DOHH2 (cell line): ENCODE data around the gene SEC16A.

Source experiments
- H3F3A ChIP-seq: fragments of 200-600 bp; sonication (generic), shearing (Covaris generic); 2 replicates; pipeline ENCODE4 v1.6.0; 2016; ENCODE audit warnings: antibody characterized with exemption, mild to moderate bottlenecking; ENCODE audit not compliant: control insufficient read depth, insufficient read depth
- H3K27ac ChIP-seq: fragments of 200-600 bp; sonication (generic); 2 replicates; pipeline ENCODE4 v1.5.1; 2014; ENCODE audit warnings: low read depth, mild to moderate bottlenecking, low read length, moderate library complexity
- H3K27me3 ChIP-seq: fragments of 200-600 bp; sonication (generic); 2 replicates; pipeline ENCODE4 v1.6.1; 2014; ENCODE audit warnings: mild to moderate bottlenecking, low read length, mixed read lengths; ENCODE audit not compliant: control insufficient read depth
- H3K36me3 ChIP-seq: fragments of 200-600 bp; sonication (generic); 2 replicates; pipeline ENCODE4 v1.6.1; 2014; ENCODE audit warnings: mild to moderate bottlenecking, low read length, moderate library complexity, mixed read lengths; ENCODE audit not compliant: control insufficient read depth
- H3K4me1 ChIP-seq: fragments of 200-600 bp; sonication (generic); 2 replicates; pipeline ENCODE4 v1.6.1; 2014; ENCODE audit warnings: mild to moderate bottlenecking, low read length, mixed read lengths; ENCODE audit not compliant: control insufficient read depth
- H3K4me2 ChIP-seq: fragments of 200-600 bp; sonication (generic); 2 replicates; pipeline ENCODE4 v1.6.0; 2014; ENCODE audit warnings: mild to moderate bottlenecking, low read length, moderate library complexity
- H3K4me3 ChIP-seq: fragments of 200-600 bp; sonication (generic); 2 replicates; pipeline ENCODE4 v1.5.1; 2014; ENCODE audit warnings: mild to moderate bottlenecking, low read length, mixed read lengths
- H3K79me2 ChIP-seq: fragments of 200-600 bp; sonication (generic); 2 replicates; pipeline ENCODE4 v1.6.1; 2014; ENCODE audit warnings: mild to moderate bottlenecking, low read length, mixed read lengths; ENCODE audit not compliant: control insufficient read depth
- H3K9me2 ChIP-seq: fragments of 200-600 bp; sonication (generic); replicated peaks from 2 replicates; pipeline ENCODE4 v1.6.1; 2014; ENCODE audit warnings: mild to moderate bottlenecking, low read length, mixed read lengths; ENCODE audit not compliant: control insufficient read depth
- H3K9me3 ChIP-seq: fragments of 200-600 bp; sonication (generic); 2 replicates; pipeline ENCODE4 v1.6.1; 2014; ENCODE audit warnings: antibody characterized with exemption, low read length, mixed read lengths; ENCODE audit not compliant: control insufficient read depth, insufficient read depth
- H4K20me1 ChIP-seq: fragments of 200-600 bp; sonication (generic); 2 replicates; pipeline ENCODE4 v1.6.0; 2014; ENCODE audit warnings: low read depth, mild to moderate bottlenecking, antibody characterized with exemption, low read length, moderate library complexity; ENCODE audit not compliant: control insufficient read depth, insufficient read depth
- CTCF ChIP-seq: fragments of 200-600 bp; sonication (generic); IDR thresholded peaks from one replicate; pipeline ENCODE4 v1.5.1; 2014; ENCODE audit warnings: antibody characterized with exemption, mild to moderate bottlenecking, low read depth, low read length; ENCODE audit not compliant: poor library complexity, severe bottlenecking
- EZH2phosphoT487 ChIP-seq: fragments of 200-600 bp; sonication (generic); IDR thresholded peaks from 2 replicates; pipeline ENCODE4 v1.6.1; 2017; ENCODE audit warnings: borderline replicate concordance, mild to moderate bottlenecking, antibody characterized with exemption, low read length, moderate library complexity, mixed read lengths

Gene SEC16A

GRCh38 chr9:136392538-136393449, 90.0 kb downstream of the SEC16A start:
- H3K27ac ChIP-seq = no peak overlapping the region
- no peaks in the 10 kb centered on the region for H3K9me2 ChIP-seq
- no peak overlapping the region for H3K4me3 ChIP-seq
- no peak overlapping the region for H3K4me2 ChIP-seq
- H3K79me2 ChIP-seq = peaks cover 12% of the 10 kb centered on the region
- no peak for TF ChIP-seq EZH2phosphoT487
- no peak for TF ChIP-seq CTCF
- H3K27me3 ChIP-seq = no peaks in the 10 kb centered on the region
- H3K9me3 ChIP-seq = no peaks in the 10 kb centered on the region
- H3K36me3 ChIP-seq = peaks cover 87% of the 10 kb centered on the region
- no peaks in the 10 kb centered on the region for H3K4me1 ChIP-seq
- no peaks in the 10 kb centered on the region for H3F3A ChIP-seq
- H4K20me1 ChIP-seq = no peaks in the 10 kb centered on the region

- Histone ChIP-seq H3K36me3 (peaks cover 89% of the 10 kb centered on the region), H3K27me3 (no peaks in the 10 kb centered on the region), H3K4me3 (no peak overlapping the region), H3F3A (no peaks in the 10 kb centered on the region), H4K20me1 (no peaks in the 10 kb centered on the region), H3K27ac (no peak overlapping the region), H3K4me2 (no peak overlapping the region), H3K9me3 (no peaks in the 10 kb centered on the region), H3K4me1 (no peaks in the 10 kb centered on the region), H3K79me2 (peaks cover 5% of the 10 kb centered on the region), H3K9me2 (no peaks in the 10 kb centered on the region)
- TF ChIP-seq EZH2phosphoT487 = no peak
- TF ChIP-seq CTCF = no peak
These were observed 90.9 kb downstream of the SEC16A start for GRCh38 chr9:136391737-136392537.
